GM12878 (cell line): ENCODE measurements around the gene CARHSP1. TPM values are rescaled to one million over a fixed set of nuclear protein-coding genes. Genes with fewer than 3 reads are reported as not detected.

Source experiments
- ATAC-seq: fragments of 200-7000 bp; cut with Tn5 transposase; 3 replicates; pipeline ENCODE4 v1.9.1; 2020; ENCODE audit warnings: mild to moderate bottlenecking, moderate library complexity
- BruUV-seq: library from RNA; stranded (reverse); fragments of 400-500 nt; replicated peaks from 2 replicates; lab custom pipeline; 2021; lab: Mats Ljungman, UMichigan
- CTCF ChIA-PET: fragments of 300-600 bp; sonication (Branson Sonifier 250); formaldehyde crosslinking; extraction: SDS; loops from one replicate; lab custom pipeline; 2021; ENCODE audit warnings: inconsistent platforms; lab: Yijun Ruan, JAX
- POLR2A ChIA-PET: fragments of 350-600 bp; formaldehyde crosslinking; extraction: SDS; loops from one replicate; lab custom pipeline; 2021; ENCODE audit warnings: inconsistent platforms; lab: Charles Lee
- RAD21 ChIA-PET: fragments of 300-600 bp; sonication (Branson Sonifier 250); formaldehyde crosslinking; loops from one replicate; lab custom pipeline; 2023; ENCODE audit warnings: antibody characterized with exemption; ENCODE audit not compliant: unreplicated experiment; lab: Charles Lee
- SMC1A ChIA-PET: fragments of 300-600 bp; sonication (Branson Sonifier 250); formaldehyde crosslinking; loops from one replicate; lab custom pipeline; 2023; ENCODE audit not compliant: unreplicated experiment, uncharacterized antibody; lab: Charles Lee
- DNase-seq: peaks from one replicate; pipeline ENCODE4 v3.0.0-alpha.2; 2011; ENCODE audit warnings: low read depth, low spot score
- FAIRE-seq: peaks from 3 replicates; lab custom pipeline; 2011; peaks lifted over from hg19 to GRCh38; lab: Jason Lieb, UNC
- H2AFZ ChIP-seq: 2 replicates; pipeline ENCODE4 v1.6.0; 2011; ENCODE audit warnings: low read depth, low read length, control low read depth; ENCODE audit not compliant: control insufficient read depth
- H3K27ac ChIP-seq: 2 replicates; pipeline ENCODE4 v1.5.1; 2011; ENCODE audit warnings: control low read depth; ENCODE audit not compliant: control insufficient read depth, insufficient read depth
- H3K27me3 ChIP-seq, 2 experiments: replicated peaks in 1 of 2; 2 replicates each; pipeline versions ENCODE4 v1.6.0 to v1.6.1; 2011; ENCODE audit warnings: low read length in 1 of 2; ENCODE audit not compliant: control insufficient read depth in 2 of 2, insufficient read depth in 2 of 2
- H3K36me3 ChIP-seq, 2 experiments: 2 replicates each; pipeline ENCODE4 v1.5.1; 2011; ENCODE audit warnings: low read length in 1 of 2; ENCODE audit not compliant: control insufficient read depth in 2 of 2, insufficient read depth in 2 of 2
- H3K4me1 ChIP-seq: 2 replicates; pipeline ENCODE4 v1.6.1; 2011; ENCODE audit warnings: mild to moderate bottlenecking, low read length, moderate library complexity, mixed read lengths; ENCODE audit not compliant: control insufficient read depth, insufficient read depth
- H3K4me2 ChIP-seq: 2 replicates; pipeline ENCODE4 v1.6.0; 2011; ENCODE audit warnings: control low read depth; ENCODE audit not compliant: control insufficient read depth, insufficient read depth
- H3K4me3 ChIP-seq: fragments of 200-600 bp; sonication (generic); 2 replicates; pipeline ENCODE4 v1.5.1; 2016
- H3K79me2 ChIP-seq: 2 replicates; pipeline ENCODE4 v1.6.0; 2011; ENCODE audit warnings: low read length; ENCODE audit not compliant: control insufficient read depth, insufficient read depth
- H3K9ac ChIP-seq: 2 replicates; pipeline ENCODE4 v1.8.0; 2011; ENCODE audit warnings: low read length, control low read depth, mixed read lengths; ENCODE audit not compliant: control insufficient read depth, insufficient read depth
- H3K9me3 ChIP-seq: replicated peaks from 3 replicates; pipeline ENCODE4 v1.5.1; 2011; ENCODE audit warnings: mild to moderate bottlenecking, low read length; ENCODE audit not compliant: control insufficient read depth, insufficient read depth
- H4K20me1 ChIP-seq: 2 replicates; pipeline ENCODE4 v1.6.0; 2011; ENCODE audit not compliant: control insufficient read depth, insufficient read depth
- CTCF ChIP-seq, 3 experiments: IDR thresholded peaks in 2 of 3; conservative IDR thresholded peaks in 1 of 3; 2 replicates each; pipeline ENCODE4 v1.5.1; 2011; ENCODE audit warnings: low read depth in 3 of 3, low read length in 3 of 3, mild to moderate bottlenecking in 3 of 3, control low read depth in 2 of 3, moderate library complexity in 2 of 3, inconsistent platforms in 1 of 3, mixed read lengths in 1 of 3; ENCODE audit not compliant: control insufficient read depth in 2 of 3, insufficient read depth in 1 of 3; ENCODE audit errors: extremely low read depth in 1 of 3
- DPF2 ChIP-seq: fragments of 450-650 bp; IDR thresholded peaks from 2 replicates; pipeline ENCODE4 v1.6.1; 2017; ENCODE audit warnings: mild to moderate bottlenecking
- ESRRA ChIP-seq: IDR thresholded peaks from 2 replicates; pipeline ENCODE4 v1.6.1; 2012; ENCODE audit warnings: mild to moderate bottlenecking, low read length, improper control_type of control experiment
- IKZF1 ChIP-seq: fragments of 450-650 bp; conservative IDR thresholded peaks from 2 replicates; pipeline ENCODE4 v1.6.1; 2017; ENCODE audit warnings: antibody characterized with exemption, mild to moderate bottlenecking
- KAT2A ChIP-seq: conservative IDR thresholded peaks from 2 replicates; pipeline ENCODE4 v1.6.1; 2011; ENCODE audit warnings: low read depth, low read length; ENCODE audit not compliant: control insufficient read depth
- LARP7 ChIP-seq: fragments of 450-650 bp; IDR thresholded peaks from 2 replicates; pipeline ENCODE4 v1.6.1; 2017; ENCODE audit warnings: mild to moderate bottlenecking
- MXI1 ChIP-seq: fragments of 150-350 bp; IDR thresholded peaks from 2 replicates; pipeline ENCODE4 v1.6.1; 2011; ENCODE audit warnings: low read depth, mild to moderate bottlenecking, inconsistent platforms, low read length, improper control_type of control experiment
- MYC ChIP-seq: IDR thresholded peaks from 2 replicates; pipeline ENCODE4 v1.6.1; 2011; ENCODE audit warnings: mild to moderate bottlenecking, low read length, moderate library complexity, inconsistent platforms; ENCODE audit not compliant: insufficient read depth, insufficient replicate concordance, insufficient read length, severe bottlenecking
- NFYB ChIP-seq: IDR thresholded peaks from 2 replicates; pipeline ENCODE4 v1.6.1; 2011; ENCODE audit warnings: low read depth, mild to moderate bottlenecking, low read length, improper control_type of control experiment, moderate library complexity; ENCODE audit not compliant: insufficient read depth
- PAX8 ChIP-seq: fragments of 450-650 bp; IDR thresholded peaks from 2 replicates; pipeline ENCODE4 v1.6.1; 2017; ENCODE audit warnings: mild to moderate bottlenecking, moderate library complexity
- PML ChIP-seq: IDR thresholded peaks from 2 replicates; pipeline ENCODE4 v1.6.1; 2012; ENCODE audit warnings: low read length, inconsistent platforms
- SREBF1 ChIP-seq: IDR thresholded peaks from 2 replicates; pipeline ENCODE4 v1.6.1; 2012; ENCODE audit warnings: mild to moderate bottlenecking, low read length
- SUPT20H ChIP-seq: IDR thresholded peaks from 2 replicates; pipeline ENCODE4 v1.6.1; 2011; ENCODE audit warnings: low read depth, mild to moderate bottlenecking, low read length, moderate library complexity, borderline replicate concordance; ENCODE audit not compliant: control insufficient read depth
- YBX1 ChIP-seq: fragments of 450-650 bp; IDR thresholded peaks from 2 replicates; pipeline ENCODE4 v1.6.1; 2016; ENCODE audit warnings: antibody characterized with exemption
- ZNF207 ChIP-seq: fragments of 450-650 bp; IDR thresholded peaks from 2 replicates; pipeline ENCODE4 v1.6.1; 2014; ENCODE audit warnings: antibody characterized with exemption, mild to moderate bottlenecking, borderline replicate concordance
- ZNF622 ChIP-seq: fragments of 450-650 bp; IDR thresholded peaks from 2 replicates; pipeline ENCODE4 v1.6.1; 2017; ENCODE audit warnings: mild to moderate bottlenecking, inconsistent platforms
- WGBS: methylation state at CpG from one replicate; pipeline ENCODE4 v1.1.6; 2016; ENCODE audit warnings: low lambda C conversion rate; ENCODE audit not compliant: insufficient replicate concordance, insufficient coverage; ENCODE audit errors: missing lambda C conversion rate; 5-methylcytosine and 5-hydroxymethylcytosine counted together
- in situ Hi-C: fragments of 300-500 bp; cut with MboI; formaldehyde crosslinking; loops from 9 replicates; pipeline ENCODE4 v1.14.3; 2018; ENCODE audit warnings: mixed read lengths
- intact Hi-C: fragments of 100-400 bp; cut with micrococcal nuclease; formaldehyde crosslinking; loops from one replicate; pipeline ENCODE4 v1.14.2; 2022; ENCODE audit not compliant: unreplicated experiment
- polyA plus RNA-seq, 11 experiments: library from polyadenylated mRNA; depleted of rRNA in 4 of 11; unstranded in 6 of 11; stranded (reverse) in 5 of 11; fragments of >200 nt; fragmentation: Nextera tagmentation in 4 of 11; fragmentation: Illumina TruSeq in 1 of 11; extraction: Ambion mirVana in 4 of 11; extraction: Trizol in 1 of 11; gene quantifications; 1 replicate in 1 of 11; 2 replicates in 10 of 11; pipeline versions ENCODE4 v1.2.1 to v1.2.3, GENCODE V29; 2011 to 2016; ENCODE audit warnings: inconsistent platforms in 2 of 11, missing spikeins in 2 of 11, low read depth in 1 of 11
- total RNA-seq, 4 experiments: library from RNA; depleted of rRNA in 3 of 4; stranded (reverse); fragments of >200 nt in 3 of 4; fragmentation: Illumina TruSeq in 1 of 4; extraction: Trizol in 1 of 4; gene quantifications; 2 replicates each; pipeline versions ENCODE4 v1.2.1 to v1.2.3, GENCODE V29; 2013 to 2021
- TF ChIP-seq, protein P1 (sequence below): fragments of 450-650 bp; IDR thresholded peaks from 2 replicates; pipeline ENCODE4 v1.6.1; 2017; ENCODE audit warnings: borderline replicate concordance

The CARHSP1 gene
- total and polyA plus RNA-seq, 10 of the 15 experiments (the other 5 are each of a cell fraction or from before 2014, with no cell fraction given) = 5.5 to 112 (median 67.0) TPM

DNA sequence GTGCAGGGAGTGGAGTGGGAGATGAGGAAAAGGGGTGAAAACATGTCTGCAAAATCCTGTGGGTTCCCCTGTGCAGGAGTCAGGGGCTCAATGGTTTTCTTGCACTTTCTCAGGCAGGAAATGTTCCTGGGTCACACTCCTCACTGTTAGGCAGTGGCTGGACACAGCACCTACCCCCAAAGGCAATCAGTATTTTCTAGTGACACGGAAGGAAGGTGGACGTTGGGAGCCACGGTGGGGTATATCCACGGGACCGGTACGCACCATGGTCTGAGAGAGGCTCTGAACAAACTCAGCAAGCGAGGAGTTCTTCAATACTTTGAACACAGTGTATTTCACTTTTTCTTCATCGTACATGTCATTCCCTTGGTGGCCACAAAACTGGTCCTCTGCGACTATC is 34.2 kb upstream of the CARHSP1 start (continued):
- TF ChIP-seq ESRRA (no peak), ZNF207 (no peak), MYC (no peak), MXI1 (no peak)
- TF ChIP-seq, protein P1, sequence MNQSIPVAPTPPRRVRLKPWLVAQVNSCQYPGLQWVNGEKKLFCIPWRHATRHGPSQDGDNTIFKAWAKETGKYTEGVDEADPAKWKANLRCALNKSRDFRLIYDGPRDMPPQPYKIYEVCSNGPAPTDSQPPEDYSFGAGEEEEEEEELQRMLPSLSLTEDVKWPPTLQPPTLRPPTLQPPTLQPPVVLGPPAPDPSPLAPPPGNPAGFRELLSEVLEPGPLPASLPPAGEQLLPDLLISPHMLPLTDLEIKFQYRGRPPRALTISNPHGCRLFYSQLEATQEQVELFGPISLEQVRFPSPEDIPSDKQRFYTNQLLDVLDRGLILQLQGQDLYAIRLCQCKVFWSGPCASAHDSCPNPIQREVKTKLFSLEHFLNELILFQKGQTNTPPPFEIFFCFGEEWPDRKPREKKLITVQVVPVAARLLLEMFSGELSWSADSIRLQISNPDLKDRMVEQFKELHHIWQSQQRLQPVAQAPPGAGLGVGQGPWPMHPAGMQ = no peak
- TF ChIP-seq, all 136 proteins: peak for 0

GRCh38 chr16:8901320-8901861 is 32.6 kb upstream of the CARHSP1 start:
- H3K36me3 ChIP-seq = peaks cover 41 to 74% of the 10 kb centered on the region in 2 experiments
- WGBS = 90% methylated on average over 13 of the region's 13 CpGs
- no peak overlapping the region for H3K27ac ChIP-seq
- ChIA-PET POLR2A (interaction anchor here (0.6 to 1.1 kb wide), 2 partner anchors 8 to 232 kb away, joined by 3 read pairs; no protein-coding TSS in a partner anchor), CTCF (interaction anchor here (1.6 to 4.4 kb wide), 6 partner anchors 7 to 233 kb away, joined by 6 to 20 read pairs (median 10); partner anchors contain the start of gene LITAFD), SMC1A (interaction anchor here (1.1 to 4.3 kb wide), 9 partner anchors 11 to 233 kb away, joined by 3 to 28 read pairs (median 5); no protein-coding TSS in a partner anchor), RAD21 (interaction anchor here (0.8 to 3.5 kb wide), 5 partner anchors 10 to 238 kb away, joined by 3 to 14 read pairs (median 6); no protein-coding TSS in a partner anchor)
- TF ChIP-seq SREBF1 = no peak
- no peak for TF ChIP-seq LARP7
- TF ChIP-seq NFYB = no peak
- no peak for TF ChIP-seq PML
- TF ChIP-seq YBX1 = no peak
- TF ChIP-seq IKZF1 = no peak
- no peak for TF ChIP-seq PAX8
- no peak for TF ChIP-seq KAT2A
- no peak for TF ChIP-seq CTCF (IDR thresholded peaks at IDR 0.05 in 2 of 3, conservative IDR thresholded peaks at IDR 0.05 in 1 of 3; ENCODE audit: control insufficient read depth in 2 of 3, extremely low read depth in 1 of 3, insufficient read depth in 1 of 3, low read depth in 3 of 3, low read length in 3 of 3)
- TF ChIP-seq DPF2 = no peak
- TF ChIP-seq ZNF622 = no peak
- TF ChIP-seq SUPT20H = no peak
- H3K4me3 ChIP-seq = no peak overlapping the region
- H4K20me1 ChIP-seq = no peaks in the 10 kb centered on the region
- no peaks in the 10 kb centered on the region for H3K27me3 ChIP-seq
- in situ Hi-C loops (no loop called here), intact Hi-C loops (no loop called here)
- DNase-seq (no peak), ATAC-seq (no peak), FAIRE-seq (no peak)
- BruUV-seq = no TSS peak
- H3K9ac ChIP-seq = no peak overlapping the region
- H3K4me2 ChIP-seq = no peak overlapping the region
- H3K4me1 ChIP-seq = peaks cover 4% of the 10 kb centered on the region; the same call in 1 of the 2 replicates
- H3K9me3 ChIP-seq = no peaks in the 10 kb centered on the region
- H2AFZ ChIP-seq = no peak overlapping the region
- no peaks in the 10 kb centered on the region for H3K79me2 ChIP-seq
